Epidermal melanocyte (primary cell): ENCODE results near the gene SLC35B1.
"Not testable (repeated sequence)": the region's sequence is repeated elsewhere in the genome, so short reads cannot be mapped to it uniquely, and the experiment has no call there.

Experiments
- DNase-seq: peaks from one replicate; pipeline ENCODE4 v3.0.0; 2011; ENCODE audit warnings: low spot score; ENCODE audit not compliant: insufficient read length

Gene SLC35B1

DNA sequence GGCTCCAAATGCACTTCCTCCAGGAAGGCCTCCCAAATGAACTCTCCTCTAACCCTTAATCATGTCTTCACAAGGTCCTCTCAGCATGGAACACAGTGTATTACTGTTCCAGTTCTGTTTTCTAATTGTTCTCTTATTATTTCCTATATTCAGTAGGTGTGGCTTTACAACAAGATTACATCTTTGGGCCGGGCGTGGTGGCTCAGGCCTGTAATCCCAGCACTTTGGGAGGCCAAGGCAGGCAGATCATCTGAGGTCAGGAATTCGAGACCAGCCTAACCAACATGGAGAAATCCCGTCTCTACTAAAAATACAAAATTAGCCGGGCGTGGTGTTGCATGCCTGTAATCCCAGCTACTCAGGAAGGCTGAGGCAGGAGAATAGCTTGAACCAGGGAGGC is 34.1 kb downstream of the SLC35B1 start:
- not testable (repeated sequence) for DNase-seq

DNA sequence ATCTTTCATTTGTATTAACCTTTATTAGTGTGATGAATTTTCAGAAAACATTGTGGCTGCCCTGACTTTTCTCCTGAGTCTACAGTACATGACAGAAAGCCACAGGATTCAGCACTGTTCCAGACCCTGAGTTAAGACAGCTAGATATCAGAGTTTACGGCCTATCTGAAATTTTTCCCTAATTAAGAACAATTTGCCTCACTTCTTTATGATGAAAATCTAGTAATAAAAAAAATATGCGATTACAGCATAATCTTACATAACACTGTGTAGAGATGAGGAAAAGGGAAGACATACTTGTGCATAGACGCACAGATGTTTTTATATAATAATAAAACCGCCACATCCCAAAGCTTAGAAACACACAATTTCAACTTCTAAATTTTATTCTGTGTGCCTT is 37.1 kb downstream of the SLC35B1 start:
- DNase-seq: no peak

GRCh38 chr17:49670002-49670401 is 37.8 kb downstream of the SLC35B1 start:
- no peak for DNase-seq

- DNase-seq: no peak
Observed at GRCh38 chr17:49667854-49668253, 39.9 kb downstream of the SLC35B1 start.

DNA sequence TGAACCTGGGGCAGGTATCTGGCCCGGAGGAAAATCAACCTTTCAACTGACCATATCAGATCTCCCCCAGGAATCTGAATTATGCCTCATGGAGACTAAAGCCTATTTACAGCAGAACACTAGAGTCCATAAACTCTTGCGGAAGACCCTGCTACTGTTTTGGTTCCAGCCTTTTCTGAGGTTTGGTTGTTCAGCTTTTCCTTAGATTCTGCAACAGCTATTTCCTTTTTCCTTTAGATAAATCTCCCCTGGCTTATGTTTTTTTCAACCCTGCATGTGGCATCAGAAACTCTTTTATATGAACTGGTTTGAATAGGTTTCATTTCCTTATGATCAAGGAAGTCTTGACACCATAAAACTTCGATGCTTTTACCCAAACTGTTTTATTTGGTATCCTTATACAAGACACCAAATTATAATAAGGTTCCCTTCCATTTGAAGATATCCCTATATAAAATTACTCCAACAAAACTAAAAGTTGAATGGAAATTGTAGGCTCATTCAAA is 43.0 kb downstream of the SLC35B1 start:
- no peak for DNase-seq

- no peak for DNase-seq
Observed at GRCh38 chr17:49659661-49660382, 47.9 kb downstream of the SLC35B1 start.

DNA sequence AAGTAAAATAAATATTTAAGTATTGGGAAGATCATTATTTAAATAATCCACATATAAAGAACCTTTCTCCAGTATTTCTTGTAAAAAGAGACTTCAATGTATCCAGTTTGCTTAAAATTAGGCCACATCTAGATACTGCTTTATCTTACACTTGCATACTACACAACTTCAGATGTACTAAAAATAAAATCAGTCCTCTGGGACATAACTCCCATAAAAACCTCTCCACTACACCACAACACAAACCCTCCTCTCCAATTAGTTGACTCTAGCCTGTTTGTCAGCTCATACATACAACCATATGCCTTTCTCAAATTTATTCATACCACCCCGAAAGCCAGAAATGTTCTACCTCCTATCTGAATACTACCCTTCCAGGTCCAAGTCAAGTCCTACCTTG is 51.5 kb downstream of the SLC35B1 start:
- no peak for DNase-seq
